ENCODE results near the gene FLT3.
"Not testable (repeated sequence)": the region's sequence is repeated elsewhere in the genome, so short reads cannot be mapped to it uniquely, and the experiment has no call there.

FLT3 gene

DNA sequence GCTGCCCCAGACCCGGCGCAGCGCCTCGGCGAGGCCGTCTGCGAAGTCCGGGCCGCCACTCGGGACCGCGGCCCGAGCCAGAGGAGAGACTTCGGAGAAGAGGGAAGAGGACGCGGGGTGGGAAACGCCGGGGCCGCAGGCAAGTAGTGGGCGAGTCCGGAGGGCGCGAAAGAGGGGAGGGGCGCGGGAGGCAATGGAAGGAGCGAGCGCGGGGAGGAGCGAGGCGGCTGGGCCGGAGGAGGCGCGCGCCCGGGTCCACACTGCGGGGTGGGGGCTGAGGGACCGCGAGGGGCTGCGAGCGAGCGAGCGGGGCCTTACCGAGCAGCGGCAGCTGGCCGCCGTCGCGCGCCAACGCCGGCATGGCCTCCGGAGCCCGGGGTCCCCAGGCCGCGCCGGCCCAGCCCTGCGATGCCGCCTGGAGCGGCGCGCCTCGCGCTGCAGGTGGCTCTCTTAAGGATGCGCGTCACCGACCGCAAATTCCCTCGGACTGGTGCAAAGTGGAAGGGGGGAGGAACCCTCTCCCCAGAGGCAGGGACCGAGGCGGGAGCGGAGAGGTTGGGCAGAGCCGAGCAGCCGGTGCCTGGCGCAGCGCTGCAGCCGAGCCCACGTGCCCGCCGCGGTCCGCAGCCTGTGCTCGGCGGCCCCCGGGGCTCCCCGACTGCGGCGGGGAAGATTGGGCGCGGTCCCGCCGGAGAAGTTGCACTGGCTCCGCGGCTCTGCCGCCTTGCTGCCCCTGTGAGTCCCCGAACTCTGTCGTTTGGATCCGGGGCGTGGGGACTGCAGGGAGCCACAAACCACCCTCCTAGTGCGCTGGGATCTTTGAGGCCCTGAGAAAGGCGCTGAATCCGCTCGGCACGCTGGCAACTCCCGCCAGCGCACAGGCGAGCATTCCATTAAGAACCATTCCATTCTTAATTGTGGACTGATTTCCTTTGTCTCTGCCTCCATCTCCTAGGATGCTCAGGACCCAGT lies at the start of gene FLT3:
Gene FLT3 (minus strand): TSS at position 427 of the 972 bp plus-strand sequence. CDS start 66 bp downstream, at position 361.
- DNase-seq, result peak in 1 of 2 donors; percentile 35

DNA sequence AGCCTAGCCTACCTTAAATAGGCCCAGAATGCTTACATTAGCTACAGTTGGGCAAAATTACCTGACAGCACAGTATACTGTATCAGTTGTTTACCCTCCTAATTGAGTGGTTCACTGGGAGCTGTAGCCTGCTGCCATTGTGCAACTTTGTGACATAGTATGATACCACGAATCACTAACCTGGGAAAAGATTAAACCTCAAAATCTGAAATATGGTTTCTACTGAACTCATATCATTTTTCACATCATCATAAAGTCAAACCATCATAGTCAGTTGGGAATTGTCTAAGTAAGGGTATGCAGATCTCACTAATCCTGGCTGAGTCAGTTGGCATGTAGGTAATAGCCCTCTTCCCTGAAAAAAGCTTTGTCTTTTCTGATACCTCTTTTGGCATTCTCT lies 47.1 kb upstream of the FLT3 start:
- DNase-seq, result no peak

DNA sequence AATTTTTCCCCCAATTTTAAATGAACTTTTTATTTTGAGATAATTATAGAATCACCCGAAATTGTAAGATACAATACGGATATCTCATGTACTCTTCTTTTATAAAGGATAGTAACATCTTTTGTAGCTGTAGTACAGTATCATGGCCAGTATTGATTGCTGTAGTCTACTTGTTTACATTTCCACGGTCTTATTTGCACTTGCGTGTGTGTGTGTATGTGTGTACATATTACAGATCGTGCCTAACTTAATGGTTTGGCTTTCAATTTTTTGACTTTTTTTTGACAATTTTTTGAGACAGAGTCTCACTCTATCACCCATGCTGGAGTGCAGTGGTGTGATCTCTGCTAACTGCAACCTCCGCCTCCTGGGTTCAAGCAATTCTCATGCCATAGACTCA lies 44.7 kb upstream of the FLT3 start:
- DNase-seq, result no peak

DNA sequence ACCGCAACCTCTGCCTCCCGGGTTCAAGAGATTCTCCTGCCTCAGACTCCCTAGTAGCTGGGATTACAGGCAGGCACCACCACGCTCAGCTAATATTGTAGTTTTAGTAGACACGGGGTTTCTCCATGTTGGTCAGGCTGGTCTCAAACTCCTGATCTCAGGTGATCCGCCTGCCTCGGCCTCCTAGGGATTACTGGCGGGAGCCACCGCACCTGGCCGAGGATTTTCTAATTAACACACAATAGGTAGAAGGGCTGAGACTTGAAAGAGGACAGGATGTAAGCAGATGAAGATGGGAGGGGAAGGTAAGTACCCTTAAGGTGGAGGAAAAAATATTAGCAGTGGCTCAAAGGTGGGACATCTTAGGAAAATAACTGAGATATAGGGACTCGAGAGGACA lies 41.2 kb upstream of the FLT3 start:
- not testable (repeated sequence) for DNase-seq

DNA sequence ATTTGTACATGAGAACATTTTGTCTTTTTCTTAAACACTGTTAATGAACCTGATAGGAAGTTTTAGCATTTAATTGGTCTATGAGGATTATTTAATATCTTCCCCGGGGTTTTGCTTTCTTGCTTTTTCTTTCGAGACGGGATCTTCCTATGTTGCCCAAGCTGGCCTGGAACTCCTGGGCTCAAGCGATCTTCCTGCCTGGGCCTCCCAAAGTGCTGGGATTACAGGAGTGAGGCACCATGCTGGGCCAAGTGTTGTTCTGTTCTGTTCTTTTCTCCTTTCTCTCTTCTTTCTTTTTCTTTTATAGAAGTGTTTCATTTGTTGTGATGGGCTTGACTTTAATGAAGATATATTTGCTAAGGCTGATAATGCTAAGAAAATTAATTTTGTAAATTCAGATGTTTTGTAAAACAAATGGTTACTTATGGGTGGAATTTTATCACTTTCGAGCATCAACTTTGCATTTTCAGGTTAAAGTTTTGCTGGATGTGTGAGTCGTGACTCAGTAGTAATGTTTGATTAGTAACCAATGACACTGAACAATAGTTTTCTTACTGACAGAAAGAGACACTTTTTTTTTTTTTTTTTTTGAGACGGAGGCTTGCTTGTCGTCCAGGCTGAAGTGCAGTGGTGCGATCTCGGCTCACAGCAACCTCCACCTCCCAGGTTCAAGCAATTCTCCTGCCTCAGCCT lies 40.2 kb upstream of the FLT3 start:
- DNase-seq, result peak; percentile 30 to 32

DNA sequence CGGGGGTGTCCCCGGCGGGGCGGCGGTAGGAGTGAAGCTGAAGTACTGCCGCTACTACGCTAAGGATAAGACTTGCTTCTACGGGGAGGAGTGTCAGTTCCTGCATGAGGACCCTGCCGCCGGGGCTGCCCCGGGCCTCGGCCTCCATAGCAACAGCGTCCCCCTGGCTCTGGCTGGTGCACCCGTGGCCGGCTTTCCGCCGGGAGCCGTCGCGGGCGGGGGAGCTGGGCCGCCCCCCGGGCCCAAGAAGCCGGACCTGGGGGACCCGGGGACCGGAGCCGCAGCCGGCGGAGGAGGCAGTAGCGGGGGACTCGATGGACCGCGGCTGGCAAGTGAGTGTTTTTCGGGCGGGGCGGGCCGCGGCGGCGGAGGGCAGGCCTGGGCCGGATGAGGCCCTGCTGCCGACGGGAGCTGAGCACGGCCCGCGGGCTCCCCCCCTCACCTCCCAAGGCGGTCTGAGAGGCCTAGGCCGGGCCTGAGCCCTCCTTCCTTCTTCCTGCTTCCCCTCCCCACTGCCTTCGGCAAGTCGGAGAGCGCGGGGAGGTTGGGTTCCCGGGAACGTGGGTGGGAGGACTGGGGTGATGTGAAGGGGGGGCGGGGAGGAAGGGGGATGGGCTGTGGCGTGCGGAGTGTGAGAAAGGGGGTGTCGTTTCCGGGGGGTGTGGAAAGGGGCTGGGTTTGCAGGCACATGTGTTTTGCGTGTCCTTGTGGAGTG lies 38.5 kb upstream of the FLT3 start:
- DNase-seq, result peak; percentile 88 to 90

DNA sequence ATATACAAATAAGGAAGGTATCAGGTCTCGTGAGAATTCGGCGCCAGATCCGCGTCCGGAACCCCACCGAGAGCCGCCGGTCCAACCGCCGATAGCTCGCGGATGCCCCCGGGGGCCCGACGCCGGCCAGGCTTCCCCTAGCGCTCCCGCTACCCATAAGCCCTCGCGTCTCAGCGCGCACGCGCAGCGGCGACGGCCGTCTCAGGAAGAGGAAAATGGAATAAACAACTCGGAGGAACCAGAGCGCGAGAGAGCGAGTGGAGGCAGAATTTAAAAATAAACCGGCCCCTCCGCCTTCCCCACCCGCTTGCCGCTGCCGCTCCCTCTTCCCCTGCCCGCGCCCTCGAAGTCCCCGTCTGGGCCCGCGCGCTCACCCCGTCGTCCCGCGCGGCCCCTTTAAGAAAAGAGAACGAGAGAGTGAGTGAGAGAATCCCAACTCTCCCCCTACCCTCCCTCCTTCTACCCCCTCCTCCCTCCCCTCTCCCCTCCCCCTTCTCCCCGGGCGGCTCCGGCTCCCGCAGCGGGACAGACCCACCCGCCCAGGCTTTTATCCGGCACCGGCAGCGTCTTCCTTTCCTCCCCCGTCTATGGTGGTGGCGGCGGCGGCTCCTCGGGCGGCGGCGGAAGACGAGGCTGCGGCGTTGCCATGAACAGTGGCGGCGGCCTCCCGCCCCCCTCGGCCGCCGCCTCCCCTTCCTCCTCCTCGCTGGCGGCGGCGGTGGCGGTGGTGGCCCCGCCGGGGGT lies 37.8 kb upstream of the FLT3 start, which contains the start of gene PAN3:
Gene PAN3 (plus strand): TSS at position 534 of the 744 bp plus-strand sequence. CDS start 113 bp downstream, at position 647.
- DNase-seq, result peak; percentile 84 to 89

DNA sequence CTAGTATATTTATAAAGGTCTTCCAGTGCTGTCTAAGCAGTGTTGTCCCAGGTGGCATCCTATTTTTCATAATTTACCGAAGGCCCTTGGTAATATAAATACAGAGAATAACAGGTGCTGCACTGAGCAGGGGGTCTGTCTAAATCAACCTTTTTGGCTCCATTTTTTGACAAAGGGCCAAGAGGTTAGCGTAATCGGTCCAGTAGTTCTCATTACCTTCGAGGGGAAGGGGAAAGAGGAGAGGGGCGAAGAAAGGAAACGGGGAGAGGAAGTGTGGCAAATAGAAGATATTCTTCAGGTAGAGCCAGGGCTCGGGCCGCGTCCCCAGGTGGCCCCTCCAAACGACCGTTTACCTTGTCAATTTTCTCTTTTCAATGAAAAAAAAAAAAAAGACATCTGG lies 37.2 kb upstream of the FLT3 start:
- DNase-seq, result peak in 1 of 2 donors; percentile 16

DNA sequence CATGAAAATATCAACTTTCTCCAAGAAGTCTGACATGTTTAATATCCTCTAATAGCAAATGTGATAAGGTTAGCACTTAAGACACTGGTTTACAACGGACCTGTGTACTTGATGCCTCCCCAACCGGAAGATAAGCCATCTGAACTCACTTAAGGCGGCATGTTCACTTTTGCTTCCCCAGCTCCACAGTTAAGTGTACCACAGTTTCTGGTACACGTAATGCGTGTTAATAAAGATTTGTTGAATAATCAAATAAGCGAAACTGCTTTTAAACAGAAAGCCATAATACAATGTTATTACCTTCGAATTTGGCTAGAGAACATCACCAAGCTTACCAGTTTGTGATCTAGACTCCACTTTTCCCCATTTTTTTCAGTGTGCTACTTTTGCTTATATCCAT lies 36.5 kb upstream of the FLT3 start:
- peak in 1 of 2 donors; percentile 16 for DNase-seq

DNA sequence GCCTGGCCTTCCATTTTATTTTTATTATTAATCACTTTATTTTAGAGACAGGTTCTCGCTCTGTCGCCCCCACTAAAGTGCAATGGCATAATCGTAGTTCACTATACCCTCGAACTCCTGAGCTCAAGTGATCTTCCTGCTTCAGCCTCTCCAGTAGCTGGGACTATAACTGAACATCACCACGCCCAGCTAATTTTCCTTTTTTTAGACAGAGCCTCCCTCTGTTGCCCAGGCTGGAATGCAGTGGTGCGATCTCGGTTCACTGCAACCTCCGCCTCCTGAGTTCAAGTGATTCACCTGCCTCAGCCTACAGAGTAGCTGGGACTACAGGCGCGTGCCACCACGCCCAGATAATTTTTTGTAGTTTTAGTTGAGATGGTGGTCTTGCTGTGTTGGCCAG lies 31.3 kb upstream of the FLT3 start:
- DNase-seq, result no peak

DNA sequence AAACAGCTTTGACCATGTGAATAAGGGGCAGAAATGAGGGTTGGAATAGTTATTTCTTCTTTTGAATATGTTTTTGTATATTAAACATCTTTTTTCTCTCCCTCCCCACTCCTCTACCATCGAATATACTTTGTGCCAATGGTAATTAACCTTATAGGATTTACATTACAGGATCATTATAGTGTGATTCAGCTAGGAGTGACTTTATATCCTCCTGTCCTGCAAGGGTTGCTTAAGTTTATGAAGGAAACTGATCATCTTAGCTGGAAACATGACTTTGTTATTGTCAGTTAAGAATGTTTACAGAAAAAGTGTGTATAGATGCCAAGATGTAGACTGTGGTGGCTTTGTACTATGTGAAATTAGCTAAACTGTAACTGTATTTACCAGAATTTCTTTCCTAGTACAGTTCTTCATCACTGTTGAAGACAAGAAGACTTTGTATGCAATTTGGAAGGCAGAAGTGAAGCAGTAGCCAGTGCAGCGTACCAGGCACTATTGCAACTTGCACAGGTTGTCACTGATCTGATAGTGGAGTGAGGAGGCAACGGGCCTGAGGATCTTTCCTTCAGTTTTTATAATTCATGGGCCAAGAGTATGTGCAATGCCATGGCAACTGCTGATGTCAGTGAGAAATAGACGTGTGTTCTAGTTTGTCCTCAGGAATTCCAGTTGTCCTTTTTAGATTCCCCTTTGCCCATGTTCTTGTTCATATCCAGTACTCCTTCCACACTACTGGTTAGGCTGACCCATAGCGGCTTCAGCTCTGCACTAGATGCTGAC lies 29.7 kb upstream of the FLT3 start:
- DNase-seq, result no peak

DNA sequence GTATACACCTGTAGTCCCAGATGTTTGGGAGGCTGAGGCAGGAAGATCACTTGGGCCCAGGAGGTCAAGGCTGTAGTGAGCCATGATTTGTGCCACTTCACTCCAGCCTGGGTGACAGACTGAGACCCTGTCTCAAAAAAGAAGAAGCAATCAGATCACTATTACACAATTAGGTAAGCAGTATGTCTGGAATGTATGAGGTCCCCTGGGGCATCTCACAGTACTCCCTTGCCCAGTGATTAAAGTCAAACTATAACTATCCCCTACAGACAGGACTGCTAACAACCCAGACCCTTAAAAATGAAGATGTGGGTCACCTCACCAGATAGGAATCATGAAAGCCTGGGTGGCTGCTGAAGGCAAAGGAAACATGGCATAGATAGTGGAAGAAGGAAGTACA lies 28.6 kb upstream of the FLT3 start:
- no peak for DNase-seq

DNA sequence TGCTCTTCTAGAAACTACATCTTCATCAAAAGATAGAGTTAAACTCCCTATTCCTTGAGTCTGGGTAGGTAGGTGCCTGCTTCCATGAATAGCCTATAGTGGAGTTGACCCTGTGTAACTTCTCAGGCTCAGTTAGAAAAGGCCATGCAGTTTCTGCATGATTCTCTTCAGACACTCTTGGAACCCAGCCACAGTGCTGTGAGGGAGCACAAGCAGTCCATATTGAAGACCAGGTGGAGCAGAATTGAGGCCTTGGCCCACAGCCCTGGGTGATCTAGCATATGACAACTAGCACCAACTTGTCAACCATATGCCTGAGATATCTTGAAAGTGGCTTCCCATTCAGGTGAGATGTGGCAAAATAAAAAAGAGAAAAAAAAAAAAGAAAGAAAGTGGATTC lies 27.7 kb upstream of the FLT3 start:
- no peak for DNase-seq

DNA sequence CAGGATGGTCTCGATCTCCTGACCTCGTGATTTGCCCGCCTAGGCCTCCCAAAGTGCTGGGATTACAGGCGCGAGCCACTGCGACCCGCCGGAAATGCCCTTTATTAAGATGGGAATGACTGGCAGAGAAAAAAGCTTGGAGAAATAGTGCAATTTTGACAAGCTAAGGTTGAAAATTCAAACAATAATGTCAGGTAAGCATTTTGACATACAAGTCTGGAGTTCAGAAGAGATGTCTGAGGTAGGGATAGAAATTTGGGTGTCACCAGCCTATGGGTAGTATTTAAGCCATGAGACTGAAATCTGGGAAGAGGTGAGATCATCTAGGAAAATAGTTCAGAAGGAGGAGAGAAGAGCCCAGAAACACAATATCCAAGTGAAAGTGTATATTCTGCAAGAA lies 20.8 kb upstream of the FLT3 start:
- DNase-seq, result no peak

DNA sequence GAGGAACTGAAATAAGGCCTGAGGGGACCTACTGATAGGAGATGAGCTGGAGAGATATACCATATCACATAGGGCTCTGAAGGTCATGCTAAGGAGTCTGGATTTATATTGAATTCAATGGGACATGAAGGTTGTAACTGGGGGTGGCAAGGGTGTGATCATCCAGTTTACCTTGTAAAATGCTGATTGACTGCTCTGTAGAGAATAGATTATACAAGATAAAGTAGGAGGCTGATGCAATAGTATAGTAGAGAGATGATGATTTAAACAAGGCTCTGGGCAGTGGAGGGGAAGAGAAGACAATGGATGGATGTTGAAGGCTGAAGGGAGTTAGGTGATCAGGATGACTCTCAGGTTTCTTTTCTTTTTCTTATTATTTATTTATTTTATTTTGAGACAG lies 19.9 kb upstream of the FLT3 start:
- DNase-seq, result no peak

DNA sequence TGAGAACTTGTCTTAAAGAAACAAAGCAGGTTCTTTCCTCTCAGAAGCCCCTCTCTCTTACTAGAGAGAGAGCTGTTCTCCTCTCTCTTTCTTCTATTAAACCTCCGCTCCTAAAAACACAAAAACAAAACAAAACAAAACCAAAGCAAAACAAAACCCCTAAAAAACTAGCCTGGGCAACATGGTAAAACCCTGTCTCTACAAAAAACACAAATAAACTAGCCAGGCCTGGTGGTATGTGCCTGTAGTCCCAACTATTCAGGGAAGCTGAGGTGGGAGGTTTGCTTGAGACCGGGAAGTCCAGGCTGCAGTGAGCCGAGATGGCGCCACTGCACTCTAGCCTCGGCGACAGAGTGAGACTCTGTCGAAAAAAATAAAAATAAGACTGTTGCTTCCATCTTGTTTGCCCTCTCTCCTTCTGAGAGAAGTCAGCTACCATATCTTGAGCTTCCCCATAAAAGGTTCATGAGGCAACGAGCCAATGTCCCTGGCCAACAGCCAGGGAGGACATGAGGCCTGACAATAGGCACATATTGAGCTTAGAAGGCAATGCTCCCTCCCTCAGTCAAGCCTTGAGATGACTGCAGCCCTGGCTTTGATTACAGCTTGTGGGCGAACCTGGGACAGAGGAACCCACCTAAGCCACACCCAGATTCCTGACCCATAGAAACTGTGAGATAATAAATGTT lies 17.5 kb upstream of the FLT3 start:
- DNase-seq, result no peak

DNA sequence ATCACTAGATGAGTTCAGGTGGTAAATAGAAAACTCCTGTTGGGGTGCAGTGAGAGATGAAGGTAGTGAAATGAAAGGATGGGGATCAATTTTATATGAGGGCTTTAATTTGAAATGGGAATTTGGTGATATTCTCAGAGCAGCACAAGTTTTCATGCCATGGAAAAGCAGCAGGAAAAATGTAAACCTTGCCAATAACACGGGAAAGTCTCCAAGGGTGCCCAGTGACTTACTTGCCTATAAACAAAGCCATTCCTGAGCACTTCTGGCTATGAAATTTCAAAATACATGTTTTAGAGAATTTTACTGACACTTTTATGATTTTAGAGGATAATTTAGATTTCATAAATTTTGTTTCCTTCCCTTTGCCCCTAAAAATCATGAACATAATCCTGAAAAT lies 16.4 kb upstream of the FLT3 start:
- DNase-seq, result no peak

DNA sequence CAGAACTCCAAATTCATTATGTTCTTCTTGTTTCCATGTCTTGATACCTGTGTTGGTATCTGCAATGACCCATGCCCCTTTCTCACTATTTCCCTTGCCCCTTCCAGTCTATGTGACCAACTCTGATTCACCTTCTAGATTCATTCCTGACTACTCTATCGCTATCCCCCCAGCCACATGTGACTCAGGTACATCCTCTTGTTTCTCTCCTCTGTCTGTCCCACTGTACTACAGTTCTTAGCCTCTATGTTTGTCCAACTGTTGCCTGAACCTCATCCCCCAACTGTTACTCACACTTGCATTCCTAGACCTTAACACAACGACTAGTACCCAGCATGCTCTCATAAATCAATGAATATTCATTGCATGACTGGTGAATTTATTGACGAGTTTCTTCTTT lies 10.0 kb upstream of the FLT3 start:
- no peak for DNase-seq

DNA sequence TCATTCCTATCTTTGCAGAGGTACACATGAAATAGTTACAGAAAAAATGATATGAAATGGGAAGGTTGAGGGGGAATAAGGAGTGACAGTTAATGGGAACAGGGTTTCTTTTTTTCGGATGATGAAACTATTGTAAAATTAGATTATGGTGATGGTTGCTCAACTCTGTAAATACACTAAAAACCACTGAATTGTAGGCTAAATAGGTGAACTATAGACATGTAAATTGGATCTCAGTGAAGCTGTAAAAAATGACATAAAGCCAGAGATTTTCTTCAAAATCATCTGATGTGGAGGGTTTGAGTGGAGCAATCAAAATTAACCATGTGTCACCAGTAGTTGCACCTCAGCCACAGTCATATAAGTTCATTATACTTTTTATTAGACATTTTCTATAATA lies 6.6 kb upstream of the FLT3 start:
- DNase-seq, result peak; percentile 65 to 80

DNA sequence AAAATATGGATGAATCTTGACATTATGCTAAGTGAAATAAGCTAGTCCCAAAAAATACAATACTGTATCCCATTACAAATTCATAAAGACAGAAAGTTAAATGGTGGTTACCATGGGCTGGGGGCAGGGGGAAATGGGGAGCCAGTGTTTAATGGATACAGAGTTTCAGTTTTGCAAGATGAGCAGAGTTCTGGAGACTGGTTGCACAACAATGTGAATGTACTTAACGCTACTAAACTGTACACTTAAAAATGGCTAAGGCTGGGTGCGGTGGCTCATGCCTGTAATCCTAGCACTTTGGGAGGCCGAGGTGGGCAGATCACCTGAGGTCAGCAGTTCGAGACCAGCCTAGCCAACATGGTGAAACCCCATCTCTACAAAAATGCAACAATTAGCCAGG lies 1.5 kb upstream of the FLT3 start:
- not testable (repeated sequence) for DNase-seq
